GM18867 (cell line): ENCODE results near the gene B4GALT1.
A peak's percentile ranks its signal among the peaks of the same experiment; 100 is the strongest.

Experiments used
- ATAC-seq: cut with Tn5 transposase; IDR thresholded peaks from one replicate; pipeline ENCODE4 v1.9.1; 2021; ENCODE audit warnings: mild to moderate bottlenecking, moderate library complexity; ENCODE audit not compliant: unreplicated experiment

Gene B4GALT1

GRCh38 chr9:33142535-33142934, 24.6 kb downstream of the B4GALT1 start:
- peak; percentile 34 for ATAC-seq

DNA sequence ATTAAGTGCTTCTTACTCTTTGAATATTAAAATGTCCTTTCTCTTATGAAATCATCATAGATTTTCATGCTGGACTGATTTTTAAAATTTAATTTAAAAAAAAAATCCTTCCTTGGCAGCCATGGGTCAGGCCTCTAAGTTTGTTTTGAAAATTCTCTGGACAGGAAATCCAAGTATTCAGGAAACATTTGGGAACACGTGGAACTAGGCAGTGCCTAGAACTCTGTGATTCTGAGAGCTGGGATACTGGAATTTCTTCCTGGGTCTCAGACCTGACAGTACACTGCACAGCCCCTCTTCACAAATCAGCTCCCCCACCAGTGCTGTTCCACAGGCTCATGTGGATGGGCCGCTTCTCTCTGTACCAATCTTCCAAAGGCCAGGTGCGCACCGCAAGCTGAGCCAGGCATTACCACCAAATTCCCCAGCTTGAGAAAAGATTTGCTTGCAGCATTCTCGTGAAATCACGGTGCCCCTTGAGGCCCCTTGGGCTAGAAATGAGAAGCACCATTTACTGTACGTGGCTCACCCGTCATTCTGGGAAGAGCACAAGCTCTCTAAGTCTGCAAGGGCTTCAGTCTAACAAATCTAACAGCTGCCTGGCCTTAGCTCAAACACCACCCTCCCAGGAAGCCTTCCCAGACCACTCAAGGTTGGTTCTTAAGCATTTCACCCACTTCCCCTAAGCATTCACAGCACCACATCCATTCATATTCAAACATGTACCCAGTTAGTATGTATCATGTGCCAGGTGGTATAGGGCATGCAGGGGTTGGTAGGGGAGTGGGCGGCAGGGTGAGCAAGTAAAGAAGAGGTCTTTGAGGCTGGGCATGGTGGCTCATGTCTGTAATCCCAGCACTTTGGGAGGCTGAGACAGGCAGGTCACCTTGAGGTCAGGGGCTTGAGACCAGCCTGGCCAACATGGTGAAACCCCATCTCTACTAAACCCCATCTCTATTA, 26.5 kb downstream of the B4GALT1 start:
- no peak for ATAC-seq

DNA sequence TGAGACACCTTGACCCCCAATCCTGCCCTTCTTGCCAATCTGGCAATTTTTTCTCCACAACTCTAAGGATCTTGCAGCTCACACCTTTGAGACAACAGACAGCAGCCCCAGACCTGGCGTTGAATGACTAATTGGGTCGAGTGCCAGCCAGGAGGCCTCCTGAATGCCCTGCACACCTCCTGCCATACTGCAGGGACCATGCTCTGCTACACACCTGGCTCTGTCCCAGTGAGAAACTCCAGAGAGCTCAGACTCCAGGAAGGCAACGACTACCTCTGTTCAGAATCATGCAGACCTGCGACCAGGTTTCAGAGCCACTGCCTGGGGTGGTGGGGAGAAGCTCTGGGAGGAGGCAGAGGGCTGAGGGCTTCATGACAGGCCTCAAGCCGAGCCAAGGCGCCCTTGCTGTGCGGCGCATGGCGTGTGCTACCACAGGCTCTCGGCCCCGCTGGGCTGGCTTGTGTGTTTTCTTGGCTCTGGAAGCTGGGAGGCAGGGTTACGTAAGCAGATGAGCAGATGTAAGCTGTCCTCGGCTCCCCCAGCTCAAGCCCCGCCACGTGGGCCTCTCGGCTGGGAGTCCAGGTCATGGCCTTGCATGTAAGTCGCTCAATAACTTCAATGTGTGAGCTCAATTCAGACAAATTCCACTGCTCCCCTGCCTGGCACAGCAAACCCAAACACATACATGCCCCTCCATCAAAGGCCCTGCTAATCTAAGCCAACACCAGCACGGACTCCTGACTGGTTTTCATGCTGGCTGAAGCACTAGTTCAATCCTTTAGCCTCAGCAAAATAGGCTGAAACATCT, 27.5 kb downstream of the B4GALT1 start:
- no peak for ATAC-seq

GRCh38 chr9:33138768-33139167, 28.4 kb downstream of the B4GALT1 start:
- ATAC-seq = no peak

DNA sequence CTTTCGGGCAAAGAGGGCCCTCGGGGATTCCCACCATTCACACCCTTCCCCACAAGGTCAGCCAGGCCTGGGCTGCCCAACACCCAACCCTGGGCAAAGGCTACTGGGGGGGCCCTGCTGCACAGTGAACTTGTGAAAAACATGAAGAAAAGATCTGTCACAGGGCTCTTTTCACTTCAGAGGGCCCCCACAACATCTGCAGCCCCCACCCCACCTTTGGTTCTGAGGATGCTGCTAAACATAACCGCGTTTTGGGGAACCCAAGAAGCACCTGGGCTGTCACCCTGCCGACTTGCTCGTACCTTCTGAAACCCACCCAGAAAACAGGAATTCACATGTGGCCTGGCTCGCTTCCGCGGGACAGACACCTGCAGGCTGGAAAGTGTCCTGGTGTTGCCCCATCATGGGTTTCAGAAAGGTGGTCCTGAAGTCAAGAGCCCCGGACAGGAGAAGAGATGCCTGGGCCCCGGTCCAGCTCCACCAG, 29.3 kb downstream of the B4GALT1 start:
- peak; percentile 41 for ATAC-seq

DNA sequence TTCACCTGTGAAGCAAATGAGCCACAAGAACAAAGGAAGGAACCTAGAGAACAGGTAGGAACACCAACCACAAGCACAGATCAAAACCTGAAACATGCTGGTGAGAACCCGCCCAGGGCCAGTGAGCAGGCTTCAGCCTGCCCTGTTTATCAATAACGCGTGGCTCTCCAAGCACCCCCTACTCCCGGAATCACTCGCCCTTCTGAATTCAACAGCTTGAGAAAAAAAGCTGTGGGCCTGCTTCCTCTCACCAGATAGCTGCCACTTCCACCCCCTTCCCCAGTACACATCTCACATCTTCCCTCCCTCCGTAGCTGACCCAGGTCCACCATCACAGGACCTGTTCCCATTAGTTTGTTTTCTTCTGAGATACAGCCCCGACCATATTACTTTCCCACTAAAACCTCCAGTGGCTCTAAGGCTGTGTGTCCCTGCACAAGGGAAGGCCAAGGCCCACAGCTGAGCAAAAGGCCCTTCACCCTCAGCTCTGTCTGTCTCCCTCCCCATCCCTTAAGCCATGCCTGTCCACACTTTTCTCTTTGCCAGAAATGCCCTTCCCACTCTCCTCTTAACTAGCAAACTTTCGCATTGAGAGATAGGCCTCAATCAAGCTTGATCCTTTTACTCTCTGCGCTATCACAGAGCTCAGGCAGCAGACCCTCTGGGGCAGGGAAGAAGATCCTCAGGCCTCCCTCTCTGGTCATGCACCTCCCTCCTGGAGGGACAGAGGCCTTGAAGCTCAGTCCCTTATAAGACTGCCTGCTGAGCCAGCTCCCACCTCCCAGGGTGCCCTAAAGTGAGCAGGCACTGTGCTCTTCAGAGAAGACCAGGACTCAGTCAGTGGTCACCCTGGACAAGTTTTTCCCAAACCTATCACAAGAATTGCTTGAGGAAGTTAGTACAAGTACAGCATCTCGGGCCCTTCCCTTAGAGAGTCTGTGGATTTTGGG, 30.1 kb downstream of the B4GALT1 start:
- peak; percentile 25 for ATAC-seq

DNA sequence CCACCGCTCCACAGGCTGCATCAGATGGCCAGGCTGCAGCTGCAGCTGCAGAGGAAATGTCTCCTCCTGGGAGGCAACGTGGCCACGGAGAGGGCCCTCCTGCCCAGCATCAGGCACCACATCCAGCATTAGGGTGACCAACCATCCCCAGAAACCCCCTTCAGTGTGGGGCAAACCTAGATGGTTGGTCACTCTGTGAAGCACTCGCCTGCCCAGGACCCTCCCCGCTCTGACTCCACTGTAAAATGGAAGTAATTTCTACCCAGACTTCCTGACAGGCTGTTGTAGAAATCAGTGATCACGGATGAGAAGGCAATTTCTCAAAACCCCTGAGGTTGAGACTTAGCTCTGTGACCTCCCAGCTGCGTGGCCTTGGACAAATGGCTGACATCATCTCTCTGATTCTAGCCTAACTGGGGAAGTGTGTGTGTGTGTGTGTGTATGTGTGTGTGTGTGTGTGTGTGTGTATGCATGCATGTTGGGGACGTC, 31.6 kb downstream of the B4GALT1 start:
- no peak for ATAC-seq

DNA sequence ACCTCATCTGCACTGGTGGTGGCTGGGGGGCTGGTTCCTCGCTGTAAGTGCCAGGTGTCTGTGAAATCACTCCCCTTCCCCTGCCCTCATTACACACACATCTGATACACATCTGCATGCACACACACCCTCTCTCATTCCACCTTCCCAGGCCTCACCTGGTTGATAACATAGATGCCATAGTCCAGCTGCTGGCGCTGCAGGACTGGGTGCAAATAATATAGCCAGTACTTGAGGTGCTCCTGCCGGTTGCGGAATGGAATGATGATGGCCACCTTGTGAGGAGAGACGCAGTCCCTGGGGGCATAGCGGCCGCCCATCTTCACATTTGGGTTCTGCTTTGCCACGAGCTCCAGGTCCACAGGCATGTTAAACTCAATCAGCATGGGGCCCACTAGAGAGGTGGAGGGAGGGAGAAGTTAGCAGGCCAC, 32.1 kb downstream of the B4GALT1 start:
- ATAC-seq = no peak

DNA sequence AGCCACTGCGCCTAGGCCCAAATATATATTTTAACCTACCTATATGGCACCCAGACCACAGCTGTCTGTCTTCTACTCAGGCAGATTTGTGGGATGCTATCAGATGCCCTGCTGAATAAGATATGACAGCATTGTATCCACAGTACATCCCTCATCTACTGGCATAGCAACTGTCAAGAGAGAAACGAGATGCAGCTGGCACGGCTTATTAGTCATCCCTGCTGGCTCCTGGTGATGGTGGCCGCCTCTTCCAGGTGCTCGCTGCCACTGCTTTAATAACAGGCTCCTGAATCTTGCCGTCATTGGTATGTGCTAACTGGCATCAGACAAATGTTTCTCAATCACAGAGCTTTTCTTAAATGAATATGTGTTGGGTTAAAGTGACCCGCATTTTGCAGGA, 34.0 kb downstream of the B4GALT1 start:
- no peak for ATAC-seq

DNA sequence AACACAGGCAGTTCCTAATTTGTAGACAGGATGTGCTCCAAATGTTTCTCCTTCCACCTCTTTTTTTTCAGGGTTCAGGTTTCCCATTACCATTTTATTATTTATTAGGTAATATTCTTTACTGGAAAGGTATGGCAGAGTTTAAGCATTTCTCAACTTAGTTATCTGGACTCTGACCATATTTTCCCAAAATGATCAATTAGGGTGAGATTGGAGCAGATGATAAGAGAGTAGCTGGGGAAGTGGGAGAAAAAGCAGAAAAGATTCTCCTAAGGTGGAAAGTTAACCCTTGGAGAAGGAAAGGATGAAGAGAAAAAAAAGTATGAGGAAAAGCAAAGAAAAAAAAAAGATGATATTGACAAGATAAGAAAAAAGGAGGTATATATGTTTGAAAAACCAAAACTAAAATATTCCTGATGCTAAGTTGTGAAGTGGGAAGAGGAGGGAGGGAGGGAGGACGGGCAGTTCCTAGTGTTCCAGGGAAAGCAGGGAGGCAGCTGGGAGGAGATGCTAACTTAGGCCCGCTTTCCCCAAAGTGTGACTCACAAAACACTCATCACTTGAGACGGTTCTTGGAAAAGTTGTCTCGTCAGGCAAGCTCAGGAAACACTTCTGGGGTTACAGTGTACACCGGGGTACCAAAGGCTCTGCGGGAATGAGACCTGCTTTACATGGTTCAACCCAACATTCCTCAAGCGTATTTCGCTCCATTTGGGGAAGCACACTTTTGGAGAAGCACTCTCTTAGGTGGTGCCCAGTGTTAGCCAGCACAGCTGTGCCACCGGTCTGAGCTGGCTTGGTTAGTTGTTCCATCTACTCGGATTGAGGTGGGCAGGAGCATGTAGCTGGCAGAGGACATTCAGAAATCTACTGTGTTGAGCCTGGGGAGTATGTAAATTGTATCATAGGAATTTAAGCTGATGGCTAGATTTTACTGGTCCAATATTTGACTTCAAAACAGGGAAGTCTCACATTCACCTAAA, 35.1 kb downstream of the B4GALT1 start:
- ATAC-seq = no peak

GRCh38 chr9:33130961-33131789, 36.0 kb downstream of the B4GALT1 start:
- ATAC-seq = no peak

DNA sequence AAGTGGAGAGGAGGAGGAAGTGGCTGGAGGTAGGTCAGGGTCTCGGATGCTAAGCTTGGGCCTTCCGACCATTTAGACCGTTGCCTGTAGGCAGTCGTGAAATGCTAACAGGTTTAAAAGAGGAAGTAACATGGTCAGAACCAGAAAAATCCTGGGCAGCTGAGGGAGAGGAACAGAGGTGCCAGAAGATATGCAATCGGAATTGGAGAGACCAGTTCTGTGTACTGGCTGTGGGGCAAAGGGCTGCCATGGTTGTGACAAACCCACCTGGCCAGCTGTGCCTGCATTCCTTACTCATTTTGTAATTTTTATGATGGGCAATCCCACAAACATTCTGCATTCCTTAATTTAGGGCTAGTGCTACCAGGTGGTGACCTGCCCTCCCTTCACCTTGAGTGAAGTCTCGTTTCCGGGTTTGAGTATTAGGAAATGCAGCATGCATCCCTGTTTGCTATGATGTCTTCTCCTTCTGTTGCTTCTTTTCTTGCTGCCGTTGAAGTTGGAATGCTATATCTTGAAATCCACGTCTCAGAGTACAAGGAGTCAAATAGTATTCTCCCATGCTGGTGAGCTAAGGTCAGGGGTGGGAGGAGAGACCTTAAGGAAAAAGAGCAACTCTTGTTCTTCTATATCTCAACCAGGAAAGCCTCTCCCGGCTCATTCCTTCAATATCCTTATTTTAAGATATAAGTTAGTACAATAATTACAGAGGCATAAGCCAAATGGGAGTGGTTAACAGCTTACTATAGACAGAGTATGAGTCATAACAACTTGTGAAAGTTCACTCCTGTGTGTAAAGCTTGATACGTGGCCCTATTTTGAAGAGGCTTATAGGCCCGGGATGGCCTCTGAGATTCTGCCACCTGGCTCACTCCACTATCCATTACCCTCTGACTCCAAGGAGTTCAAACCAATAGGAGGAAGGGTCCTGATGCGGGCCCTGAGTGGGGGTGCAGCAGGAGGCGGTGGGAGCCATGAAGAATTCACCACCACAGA, 37.0 kb downstream of the B4GALT1 start:
- ATAC-seq = peak; percentile 78

- ATAC-seq = no peak
These were observed 37.8 kb downstream of the B4GALT1 start for GRCh38 chr9:33129251-33129885.

- ATAC-seq = no peak
These were observed 38.6 kb downstream of the B4GALT1 start for GRCh38 chr9:33128570-33128969.

DNA sequence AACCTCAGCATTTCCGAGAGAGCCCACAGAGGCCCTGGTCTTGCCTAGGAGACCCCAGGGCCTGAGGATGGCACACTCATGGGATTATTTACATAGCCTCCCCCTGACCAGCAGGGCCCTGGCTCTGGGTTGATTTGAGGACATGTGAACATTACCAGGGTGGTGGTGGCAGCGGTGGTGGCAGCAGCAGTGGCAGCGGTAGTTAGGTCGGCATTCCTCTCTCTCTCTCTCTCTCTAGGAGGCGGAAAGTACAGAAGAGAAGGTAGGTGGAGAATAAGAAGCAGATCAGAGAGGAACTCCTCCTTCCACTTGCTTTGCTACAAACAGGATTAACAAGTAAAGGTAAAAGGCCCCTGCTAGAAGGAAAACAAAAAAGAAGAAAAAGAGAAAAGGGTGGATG, 39.3 kb downstream of the B4GALT1 start:
- ATAC-seq = no peak
